GM21367 (cell line): ENCODE measurements around the gene APRT.
"Not testable (repeated sequence)": the region's sequence is repeated elsewhere in the genome, so short reads cannot be mapped to it uniquely, and the experiment has no call there.

Experiments used
- ATAC-seq: cut with Tn5 transposase; IDR thresholded peaks from one replicate; pipeline ENCODE4 v1.9.1; 2021; ENCODE audit not compliant: unreplicated experiment

Gene APRT

GRCh38 chr16:88823646-88824045 lies 11.9 kb upstream of the APRT start:
- not testable (repeated sequence) for ATAC-seq

GRCh38 chr16:88822281-88823040 lies 10.7 kb upstream of the APRT start:
- no peak for ATAC-seq

GRCh38 chr16:88821168-88821850 lies 9.6 kb upstream of the APRT start:
- ATAC-seq, result no peak

GRCh38 chr16:88820385-88821025 lies 8.8 kb upstream of the APRT start:
- ATAC-seq, result no peak

GRCh38 chr16:88819126-88819525 lies 7.4 kb upstream of the APRT start:
- ATAC-seq, result no peak

- no peak for ATAC-seq
Measured at GRCh38 chr16:88818575-88818874, 6.8 kb upstream of the APRT start.

GRCh38 chr16:88817785-88818574 lies 6.3 kb upstream of the APRT start:
- no peak for ATAC-seq

- no peak for ATAC-seq
Measured at GRCh38 chr16:88816736-88817535, 5.2 kb upstream of the APRT start.

GRCh38 chr16:88815901-88816589 lies 4.3 kb upstream of the APRT start:
- no peak for ATAC-seq

GRCh38 chr16:88815227-88815626 lies 3.5 kb upstream of the APRT start:
- no peak for ATAC-seq

GRCh38 chr16:88814144-88814502 lies 2.4 kb upstream of the APRT start:
- ATAC-seq, result no peak

- no peak for ATAC-seq
Measured at GRCh38 chr16:88813269-88814143, 1.8 kb upstream of the APRT start.

GRCh38 chr16:88812513-88813268 lies 963 bp upstream of the APRT start:
- no peak for ATAC-seq

- ATAC-seq, result peak; percentile 36
Measured at GRCh38 chr16:88810912-88811768, 588 bp downstream of the APRT start.

- no peak for ATAC-seq
Measured at GRCh38 chr16:88810166-88810911, 1.4 kb downstream of the APRT start.

- ATAC-seq, result no peak
Measured at GRCh38 chr16:88809676-88810165, 2.0 kb downstream of the APRT start.
